Measurements from ENCODE around the gene ATG2A. TPM values are rescaled to one million over a fixed set of nuclear protein-coding genes. Genes with fewer than 3 reads are reported as not detected.

Gene ATG2A
- total and polyA plus RNA-seq, 2 donors (not counting 3 experiments of a cell fraction or from before 2014, with no cell fraction given) = 13.4 to 24.3 TPM

DNA sequence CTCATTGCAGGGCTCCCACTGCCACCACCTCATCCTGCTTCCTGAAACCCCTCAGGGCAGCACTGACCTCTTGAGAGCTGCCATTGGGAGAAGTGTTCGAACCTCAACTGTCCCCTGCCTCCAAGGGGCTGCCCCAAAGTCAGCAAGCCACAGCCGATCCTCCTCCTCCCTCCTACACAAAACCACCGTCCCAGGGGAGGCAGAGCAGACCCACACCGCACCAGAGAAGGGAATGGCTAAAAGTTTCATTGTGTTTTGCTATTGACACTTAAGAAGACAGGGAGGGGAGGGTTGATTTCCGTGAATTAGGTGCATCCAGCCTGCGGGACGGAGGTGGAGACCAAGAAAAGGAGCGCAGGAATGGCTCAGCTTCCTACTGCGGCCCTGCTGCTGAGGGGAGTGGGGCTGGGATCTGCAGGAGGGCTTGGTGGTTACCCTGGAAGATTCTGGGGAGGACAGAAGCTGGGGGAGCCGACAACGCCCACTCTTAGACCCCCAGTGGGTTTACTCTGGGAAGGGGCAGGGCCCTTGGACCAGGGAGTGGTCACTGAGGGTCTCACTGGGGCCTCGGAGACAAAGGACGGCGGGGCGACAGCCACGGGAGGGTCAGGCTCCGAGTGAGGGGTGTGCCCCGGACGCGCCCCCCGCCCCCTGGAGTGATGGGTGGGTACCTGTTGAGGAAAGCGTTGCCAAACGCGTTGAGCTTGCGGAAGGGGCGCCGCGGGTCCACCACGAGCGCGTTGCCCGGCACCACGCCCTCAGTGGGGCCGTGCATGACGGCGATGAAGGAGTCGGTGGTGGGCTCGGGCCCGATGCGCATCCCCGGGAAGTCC, 39.4 kb downstream of the ATG2A start:
- Histone ChIP-seq H3K9me3 (replicated peaks; ENCODE audit: control insufficient read depth, insufficient read depth, low read length) (no peaks in the 10 kb centered on the region), H4K20me1 (replicated peaks; ENCODE audit: control insufficient read depth, extremely low read depth, insufficient read depth, low read length) (no peaks in the 10 kb centered on the region), H2AFZ (ENCODE audit: low read depth, low read length) (no peak overlapping the region), H3K27me3 (ENCODE audit: control insufficient read depth in 2 of 2, insufficient read depth in 2 of 2, low read length in 2 of 2) (no peaks in the 10 kb centered on the region), H3K9me1 (replicated peaks; ENCODE audit: control insufficient read depth, extremely low read depth, insufficient read depth, low read length) (no peaks in the 10 kb centered on the region), H3K4me2 (ENCODE audit: insufficient read depth, low read length) (peak overlapping the region; percentile 79), H3K9ac (replicated peaks; ENCODE audit: extremely low read depth, insufficient read depth, low read length) (peak overlapping the region; percentile 49), H3K36me3 (ENCODE audit: control insufficient read depth in 2 of 2, extremely low read depth in 1 of 2, insufficient read depth in 2 of 2, low read length in 2 of 2) (peaks cover 2 to 10% of the 10 kb centered on the region in 2 experiments), H3K4me3 (replicated peaks in 1 of 3; ENCODE audit: insufficient read depth in 1 of 3, low read depth in 1 of 3, low read length in 3 of 3) (peak overlapping the region; percentile 30 to 74 (median 63)), H3K27ac (ENCODE audit: insufficient read depth, low read depth, low read length) (peak overlapping the region; percentile 0), H3K4me1 (ENCODE audit: control insufficient read depth, extremely low read depth, insufficient read depth, low read length) (peaks cover 22% of the 10 kb centered on the region), H3K79me2 (ENCODE audit: control insufficient read depth, insufficient read depth, low read length) (peaks cover 50% of the 10 kb centered on the region)
- ChIA-PET CTCF (interaction anchor here (0.7 to 5.2 kb wide), 12 partner anchors 8 to 90 kb away, joined by 3 to 77 read pairs (median 6); partner anchors contain the start of genes CDC42BPG and PPP2R5B), POLR2A (interaction anchor here (0.7 to 3.9 kb wide), 10 partner anchors 9 to 76 kb away, joined by 3 to 45 read pairs (median 5); no protein-coding TSS in a partner anchor)
- peak; percentile 20 for DNase-seq (ENCODE audit: low read depth, low spot score)
- FAIRE-seq = no peak
- no TSS peak for BruUV-seq (replicated peaks)
- dilution Hi-C loops (cut with MboI; ENCODE audit: extremely low pct_ligation_motif_present, low sequenced_read_pairs) = no loop called here
- intact Hi-C loops (cut with micrococcal nuclease) = loop anchor here (1.0 to 2.0 kb wide), 6 partner anchors 8 to 67 kb away; partner anchors contain the start of genes ATG2A and MEN1
- TF ChIP-seq POLR2AphosphoS5 (IDR thresholded peaks at IDR 0.05; ENCODE audit: insufficient read depth, low read depth, low read length) (no peak), FOS (IDR thresholded peaks at IDR 0.05; ENCODE audit: borderline replicate concordance, insufficient read depth, low read length) (no peak), MYC (IDR thresholded peaks at IDR 0.05; ENCODE audit: low read depth, low read length) (no peak), JUN (IDR thresholded peaks at IDR 0.05; ENCODE audit: borderline replicate concordance, insufficient read depth, insufficient read length, low read depth) (no peak), GATA2 (IDR thresholded peaks at IDR 0.05; ENCODE audit: insufficient read depth, insufficient read length, low read depth, low read length) (no peak), EZH2 (IDR thresholded peaks at IDR 0.05; ENCODE audit: borderline replicate concordance, low read depth, low read length, severe bottlenecking) (no peak), POLR2A (IDR thresholded peaks at IDR 0.05; ENCODE audit: low read depth, low read length) (no peak)
- TF ChIP-seq, protein P1, sequence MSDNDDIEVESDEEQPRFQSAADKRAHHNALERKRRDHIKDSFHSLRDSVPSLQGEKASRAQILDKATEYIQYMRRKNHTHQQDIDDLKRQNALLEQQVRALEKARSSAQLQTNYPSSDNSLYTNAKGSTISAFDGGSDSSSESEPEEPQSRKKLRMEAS (IDR thresholded peaks at IDR 0.05; ENCODE audit: insufficient read depth, insufficient read length) = no peak
- TF ChIP-seq, protein P2, sequence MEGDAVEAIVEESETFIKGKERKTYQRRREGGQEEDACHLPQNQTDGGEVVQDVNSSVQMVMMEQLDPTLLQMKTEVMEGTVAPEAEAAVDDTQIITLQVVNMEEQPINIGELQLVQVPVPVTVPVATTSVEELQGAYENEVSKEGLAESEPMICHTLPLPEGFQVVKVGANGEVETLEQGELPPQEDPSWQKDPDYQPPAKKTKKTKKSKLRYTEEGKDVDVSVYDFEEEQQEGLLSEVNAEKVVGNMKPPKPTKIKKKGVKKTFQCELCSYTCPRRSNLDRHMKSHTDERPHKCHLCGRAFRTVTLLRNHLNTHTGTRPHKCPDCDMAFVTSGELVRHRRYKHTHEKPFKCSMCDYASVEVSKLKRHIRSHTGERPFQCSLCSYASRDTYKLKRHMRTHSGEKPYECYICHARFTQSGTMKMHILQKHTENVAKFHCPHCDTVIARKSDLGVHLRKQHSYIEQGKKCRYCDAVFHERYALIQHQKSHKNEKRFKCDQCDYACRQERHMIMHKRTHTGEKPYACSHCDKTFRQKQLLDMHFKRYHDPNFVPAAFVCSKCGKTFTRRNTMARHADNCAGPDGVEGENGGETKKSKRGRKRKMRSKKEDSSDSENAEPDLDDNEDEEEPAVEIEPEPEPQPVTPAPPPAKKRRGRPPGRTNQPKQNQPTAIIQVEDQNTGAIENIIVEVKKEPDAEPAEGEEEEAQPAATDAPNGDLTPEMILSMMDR (IDR thresholded peaks at IDR 0.05; ENCODE audit: extremely low read depth in 1 of 2, insufficient read depth in 1 of 2, low read depth in 1 of 2, low read length in 2 of 2) = no peak
